B cell (primary cell): ENCODE measurements around the gene RER1. TPM values are rescaled to one million over a fixed set of nuclear protein-coding genes. Genes with fewer than 3 reads are reported as not detected.

Experiments used
- ATAC-seq: fragments of 200-7000 bp; cut with Tn5 transposase; one replicate; pipeline ENCODE4 v1.10.0; 2021; ENCODE audit warnings: low read depth, mild to moderate bottlenecking, moderate number of reproducible peaks, moderate library complexity
- CTCF ChIA-PET: fragments of 350-600 bp; sonication (Branson Sonifier 250); formaldehyde crosslinking; loops from one replicate; lab custom pipeline; 2021; ENCODE audit warnings: antibody characterized with exemption, inconsistent platforms; lab: Charles Lee
- POLR2A ChIA-PET: fragments of 350-600 bp; sonication (Branson Sonifier 250); formaldehyde crosslinking; loops from one replicate; lab custom pipeline; 2021; ENCODE audit warnings: antibody characterized with exemption; lab: Charles Lee
- DNase-seq: peaks from one replicate; pipeline ENCODE4 v3.0.0; 2013
- H2AFZ ChIP-seq: 2 replicates; pipeline ENCODE4 v1.6.1; 2012; ENCODE audit warnings: mild to moderate bottlenecking, low read depth, low read length; ENCODE audit not compliant: insufficient read depth, poor library complexity, severe bottlenecking
- H3K27ac ChIP-seq, 2 donors: 1 replicate in 1 of 2; 2 replicates in 1 of 2; pipeline ENCODE4 v1.5.1; 2012 to 2013; ENCODE audit warnings: low read length in 2 of 2, mild to moderate bottlenecking in 2 of 2, moderate library complexity in 1 of 2
- H3K27me3 ChIP-seq, 4 experiments: fragments of 200-600 bp in 1 of 4; sonication (generic) in 1 of 4; replicated peaks in 1 of 4; 1 replicate in 2 of 4; 2 replicates in 2 of 4; pipeline versions ENCODE4 v1.6.1 to v1.7.0; 2013 to 2016; ENCODE audit warnings: low read length in 3 of 4, mild to moderate bottlenecking in 2 of 4, mixed read lengths in 1 of 4, moderate library complexity in 1 of 4; ENCODE audit not compliant: insufficient read depth in 4 of 4, control insufficient read depth in 3 of 4; ENCODE audit errors: control extremely low read depth in 1 of 4
- H3K36me3 ChIP-seq, 2 experiments: replicated peaks in 1 of 2; 1 replicate in 1 of 2; 2 replicates in 1 of 2; pipeline versions ENCODE4 v1.6.1 to v1.7.1; 2013; ENCODE audit warnings: low read length in 1 of 2; ENCODE audit not compliant: insufficient read depth in 2 of 2, control insufficient read depth in 1 of 2; ENCODE audit errors: control extremely low read depth in 1 of 2, extremely low read depth in 1 of 2
- H3K4me1 ChIP-seq, 2 donors: fragments of 200-600 bp in 1 of 2; sonication (generic) in 1 of 2; 1 replicate in 1 of 2; 2 replicates in 1 of 2; pipeline versions ENCODE4 v1.5.1 to v1.6.1; 2013 to 2017; ENCODE audit warnings: low read length in 2 of 2; ENCODE audit not compliant: control insufficient read depth in 2 of 2, insufficient read depth in 2 of 2
- H3K4me2 ChIP-seq: replicated peaks from 2 replicates; pipeline ENCODE3; 2012; ENCODE audit warnings: mild to moderate bottlenecking, low read depth, low read length; ENCODE audit not compliant: poor library complexity, severe bottlenecking
- H3K4me3 ChIP-seq, 5 experiments: fragments of 200-600 bp in 1 of 5; sonication (generic) in 1 of 5; 1 replicate in 3 of 5; 2 replicates in 2 of 5; pipeline versions ENCODE4 v1.5.1 to v1.7.0; 2011 to 2016; ENCODE audit warnings: low read length in 4 of 5, mild to moderate bottlenecking in 4 of 5, low read depth in 2 of 5, control low read depth in 1 of 5, moderate library complexity in 1 of 5; ENCODE audit not compliant: insufficient read depth in 1 of 5; ENCODE audit errors: control extremely low read depth in 1 of 5, extremely low read depth in 1 of 5
- H3K79me2 ChIP-seq: fragments of 200-600 bp; sonication (generic); one replicate; pipeline ENCODE4 v1.6.0; 2016; ENCODE audit warnings: low read length; ENCODE audit not compliant: control insufficient read depth, insufficient read depth
- H3K9ac ChIP-seq: fragments of 200-600 bp; sonication (generic); 2 replicates; pipeline ENCODE4 v1.6.1; 2017; ENCODE audit warnings: mild to moderate bottlenecking, low read length, moderate library complexity
- H3K9me3 ChIP-seq, 3 donors: one replicate each; pipeline versions ENCODE4 v1.6.1 to v1.7.1; 2013; ENCODE audit warnings: low read length in 2 of 3; ENCODE audit not compliant: control insufficient read depth in 2 of 3, insufficient read depth in 1 of 3; ENCODE audit errors: control extremely low read depth in 1 of 3
- H4K20me1 ChIP-seq: 2 replicates; pipeline ENCODE4 v1.6.0; 2012; ENCODE audit warnings: mild to moderate bottlenecking, low read length; ENCODE audit not compliant: insufficient read depth, control insufficient read depth, poor library complexity, severe bottlenecking
- H3K27ac Mint-ChIP-seq: one replicate; pipeline ENCODE4 v1.8.0; 2021; ENCODE audit warnings: mixed read lengths
- H3K27me3 Mint-ChIP-seq: one replicate; pipeline ENCODE4 v1.8.0; 2021; ENCODE audit warnings: mixed read lengths
- H3K4me1 Mint-ChIP-seq: one replicate; pipeline ENCODE4 v1.8.0; 2021; ENCODE audit warnings: mixed read lengths
- H3K4me3 Mint-ChIP-seq: one replicate; pipeline ENCODE4 v1.8.0; 2021; ENCODE audit warnings: mixed read lengths
- H3K9me3 Mint-ChIP-seq: one replicate; pipeline ENCODE4 v1.8.0; 2022; ENCODE audit warnings: mixed read lengths; ENCODE audit not compliant: insufficient read depth
- EZH2 ChIP-seq: IDR thresholded peaks from 2 replicates; pipeline ENCODE4 v1.6.1; 2012; ENCODE audit warnings: borderline replicate concordance, low read depth, mild to moderate bottlenecking, moderate library complexity, low read length; ENCODE audit not compliant: insufficient read depth, poor library complexity, severe bottlenecking
- WGBS: methylation state at CpG from one replicate; pipeline ENCODE4 v1.1.5; 2013; ENCODE audit warnings: missing lambda C conversion rate; ENCODE audit not compliant: insufficient coverage; 5-methylcytosine and 5-hydroxymethylcytosine counted together
- intact Hi-C: fragments of 100-400 bp; cut with micrococcal nuclease; formaldehyde crosslinking; loops from one replicate; pipeline ENCODE4 v1.10.0; 2022
- polyA plus RNA-seq: library from polyadenylated mRNA; depleted of rRNA; stranded (reverse); fragments of >200 nt; gene quantifications from 2 replicates; pipeline ENCODE4 v1.2.3, GENCODE V29; 2012
- total RNA-seq, 2 donors: library from RNA; stranded (reverse); fragments of 120-200 nt in 1 of 2; gene quantifications; 1 replicate in 1 of 2; 2 replicates in 1 of 2; pipeline versions ENCODE4 v1.2.3 to v1.2.4, GENCODE V29; 2013 to 2022
- TF ChIP-seq, protein P1 (sequence below): fragments of 200-600 bp; IDR thresholded peaks from one replicate; pipeline ENCODE4 v1.8.0; 2022; ENCODE audit warnings: antibody characterized with exemption, mild to moderate bottlenecking

The RER1 gene
- total and polyA plus RNA-seq, 2 donors (not counting 1 experiment from before 2014, with no cell fraction given), result 78.5 to 118 TPM

DNA sequence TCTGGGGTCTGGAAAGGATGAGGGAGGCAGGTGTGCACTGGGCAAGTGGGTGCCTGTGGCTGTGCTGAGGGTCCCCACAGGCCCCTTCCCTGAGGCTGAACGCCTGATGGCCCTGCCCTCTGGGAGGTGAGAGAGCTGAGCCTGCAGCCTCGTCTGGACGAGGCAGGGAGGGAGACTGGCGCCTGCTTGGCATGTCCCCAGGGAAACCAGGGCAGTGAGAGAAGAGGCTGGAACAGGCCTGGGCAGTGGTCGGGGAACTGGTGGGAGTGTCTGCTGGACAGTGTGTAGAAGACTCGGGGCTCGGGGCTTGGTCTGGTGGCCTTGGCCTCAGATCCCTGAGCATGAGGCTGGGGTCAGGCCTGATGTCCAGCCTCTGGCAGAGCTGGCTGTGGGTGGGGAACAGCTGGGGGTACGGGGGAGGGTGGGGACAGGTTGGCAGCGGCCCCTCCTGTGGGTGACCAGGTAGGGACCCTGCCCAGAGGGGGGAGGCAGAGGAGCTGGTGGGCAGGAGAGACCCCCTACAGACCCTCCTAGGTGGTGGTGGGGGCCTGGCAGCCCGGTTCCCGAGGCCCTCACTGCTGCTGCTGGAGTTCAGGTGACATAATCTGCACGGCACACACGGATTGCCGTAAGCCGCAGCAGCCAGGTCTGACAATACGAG, 53.7 kb downstream of the RER1 start:
- no peaks in the 10 kb centered on the region for H4K20me1 ChIP-seq
- H3K36me3 ChIP-seq, result no peaks in the 10 kb centered on the region
- ChIA-PET CTCF (no interaction called here), POLR2A (no interaction called here)
- H3K4me1 ChIP-seq, result peaks cover 0 to 5% of the 10 kb centered on the region in 2 donors
- ATAC-seq (no peak), DNase-seq (no peak)
- H3K9me3 Mint-ChIP-seq, result no peaks in the 10 kb centered on the region
- H3K79me2 ChIP-seq, result no peaks in the 10 kb centered on the region
- no peak overlapping the region for H3K4me2 ChIP-seq
- H3K9ac ChIP-seq, result no peak overlapping the region
- intact Hi-C loops, result no loop called here
- H3K4me3 Mint-ChIP-seq, result no peak overlapping the region
- no peak overlapping the region for H3K27ac Mint-ChIP-seq
- peaks cover 0 to 27% (median 11%) of the 10 kb centered on the region in 4 experiments for H3K27me3 ChIP-seq
- H3K27me3 Mint-ChIP-seq, result peaks cover 5% of the 10 kb centered on the region
- H3K27ac ChIP-seq, result no peak overlapping the region
- TF ChIP-seq EZH2, result no peak
- TF ChIP-seq, protein P1, sequence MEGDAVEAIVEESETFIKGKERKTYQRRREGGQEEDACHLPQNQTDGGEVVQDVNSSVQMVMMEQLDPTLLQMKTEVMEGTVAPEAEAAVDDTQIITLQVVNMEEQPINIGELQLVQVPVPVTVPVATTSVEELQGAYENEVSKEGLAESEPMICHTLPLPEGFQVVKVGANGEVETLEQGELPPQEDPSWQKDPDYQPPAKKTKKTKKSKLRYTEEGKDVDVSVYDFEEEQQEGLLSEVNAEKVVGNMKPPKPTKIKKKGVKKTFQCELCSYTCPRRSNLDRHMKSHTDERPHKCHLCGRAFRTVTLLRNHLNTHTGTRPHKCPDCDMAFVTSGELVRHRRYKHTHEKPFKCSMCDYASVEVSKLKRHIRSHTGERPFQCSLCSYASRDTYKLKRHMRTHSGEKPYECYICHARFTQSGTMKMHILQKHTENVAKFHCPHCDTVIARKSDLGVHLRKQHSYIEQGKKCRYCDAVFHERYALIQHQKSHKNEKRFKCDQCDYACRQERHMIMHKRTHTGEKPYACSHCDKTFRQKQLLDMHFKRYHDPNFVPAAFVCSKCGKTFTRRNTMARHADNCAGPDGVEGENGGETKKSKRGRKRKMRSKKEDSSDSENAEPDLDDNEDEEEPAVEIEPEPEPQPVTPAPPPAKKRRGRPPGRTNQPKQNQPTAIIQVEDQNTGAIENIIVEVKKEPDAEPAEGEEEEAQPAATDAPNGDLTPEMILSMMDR, result no peak
- WGBS, result 81% methylated on average over 13 of the region's 16 CpGs
- no peak overlapping the region for H2AFZ ChIP-seq
- H3K4me3 ChIP-seq, result no peak overlapping the region
- no peaks in the 10 kb centered on the region for H3K9me3 ChIP-seq
- H3K4me1 Mint-ChIP-seq, result no peaks in the 10 kb centered on the region

DNA sequence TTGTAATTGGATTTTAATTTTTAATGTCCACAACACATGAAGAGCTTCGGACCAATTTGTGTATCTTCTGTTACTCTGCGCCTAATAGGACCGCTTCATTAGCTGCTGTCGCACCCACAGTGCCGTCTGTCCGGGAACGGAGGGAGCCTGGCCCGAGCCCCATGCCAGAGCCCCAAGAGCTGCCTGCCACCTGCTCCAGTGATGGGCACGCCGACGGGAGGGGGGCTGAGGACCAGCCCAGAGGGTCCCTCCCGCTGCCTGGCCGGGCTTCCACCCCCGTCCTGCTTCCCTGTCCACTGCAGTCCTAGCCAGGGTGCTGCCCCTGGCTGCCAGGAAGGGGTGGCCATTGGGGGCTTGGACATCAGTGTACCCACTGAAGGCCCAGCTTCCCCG, 54.2 kb downstream of the RER1 start:
- no peak overlapping the region for H3K4me3 ChIP-seq
- H3K9ac ChIP-seq, result no peak overlapping the region
- no peak for DNase-seq
- no peaks in the 10 kb centered on the region for H4K20me1 ChIP-seq
- H3K27me3 Mint-ChIP-seq, result peaks cover 5% of the 10 kb centered on the region
- no peaks in the 10 kb centered on the region for H3K79me2 ChIP-seq
- TF ChIP-seq, protein P1, result no peak
- TF ChIP-seq EZH2, result no peak
- H3K9me3 ChIP-seq, result no peaks in the 10 kb centered on the region
- POLR2A ChIA-PET, result no interaction called here
- peaks cover 0 to 5% of the 10 kb centered on the region in 2 donors for H3K4me1 ChIP-seq
- no peaks in the 10 kb centered on the region for H3K4me1 Mint-ChIP-seq
- no peak overlapping the region for H3K4me2 ChIP-seq
- intact Hi-C loops, result no loop called here
- no peaks in the 10 kb centered on the region for H3K9me3 Mint-ChIP-seq
- H3K4me3 Mint-ChIP-seq, result no peak overlapping the region
- ATAC-seq, result no peak
- no peak overlapping the region for H2AFZ ChIP-seq
- no peak overlapping the region for H3K27ac Mint-ChIP-seq
- no peaks in the 10 kb centered on the region for H3K36me3 ChIP-seq
- WGBS, result 94% methylated on average over 14 of the region's 15 CpGs
- CTCF ChIA-PET, result no interaction called here
- H3K27ac ChIP-seq, result no peak overlapping the region
- peaks cover 0 to 27% (median 11%) of the 10 kb centered on the region in 4 experiments for H3K27me3 ChIP-seq
